Right ventricle myocardium superior (tissue), 1 donor: ENCODE measurements around the gene ATP7A. TPM values are rescaled to one million over a fixed set of nuclear protein-coding genes. Genes with fewer than 3 reads are reported as not detected.
"Not testable (repeated sequence)": the region's sequence is repeated elsewhere in the genome, so short reads cannot be mapped to it uniquely, and the experiment has no call there.

Experiments used
- ATAC-seq: fragments of 200-7000 bp; cut with Tn5 transposase; one replicate; pipeline ENCODE4 v1.9.1; 2020; ENCODE audit warnings: mild to moderate bottlenecking; ENCODE audit not compliant: poor library complexity
- DNase-seq: peaks from one replicate; pipeline ENCODE4 v3.0.0-alpha.2; 2020
- intact Hi-C: fragments of 100-400 bp; cut with DNase I; formaldehyde crosslinking; loops from one replicate; pipeline ENCODE4 v1.11.2; 2022
- total RNA-seq: library from RNA; stranded (reverse); fragmentation: NEBNext Ultra II Directional; extraction: Animal tissue kit (Norgen Biotek cat#: 25700); gene quantifications from one replicate; pipeline ENCODE4 v1.2.1, GENCODE V29; 2021
- donor health status: DM: no; HTN: yes; CAD: no; lungs with severe emphysema.

ATP7A gene
- total RNA-seq, 1 donor from 2014 or later: 4.5 TPM

GRCh38 chrX:77937291-77937690 is 26.8 kb downstream of the ATP7A start:
- no peak for DNase-seq
- no peak for ATAC-seq
- intact Hi-C loops: no loop called here

- intact Hi-C loops: no loop called here
- no peak for ATAC-seq
These were observed 27.7 kb downstream of the ATP7A start for GRCh38 chrX:77938083-77938680.

GRCh38 chrX:77945031-77945430 is 34.5 kb downstream of the ATP7A start:
- ATAC-seq, intact Hi-C loops, DNase-seq: not testable (repeated sequence)

More at GRCh38 chrX:77938083-77938680, 27.7 kb downstream of the ATP7A start:
- DNase-seq: no peak

- intact Hi-C loops: no loop called here
- ATAC-seq (no peak), DNase-seq (no peak)
These were observed 35.5 kb downstream of the ATP7A start for GRCh38 chrX:77945910-77946545.

- DNase-seq (no peak), ATAC-seq (no peak)
- intact Hi-C loops: no loop called here
These were observed 36.1 kb downstream of the ATP7A start for GRCh38 chrX:77946571-77946970.

GRCh38 chrX:77949840-77950239 is 39.3 kb downstream of the ATP7A start:
- no peak for ATAC-seq

GRCh38 chrX:77952173-77952572 is 41.7 kb downstream of the ATP7A start:
- DNase-seq (no peak), ATAC-seq (no peak)
- intact Hi-C loops: no loop called here

More at GRCh38 chrX:77949840-77950239, 39.3 kb downstream of the ATP7A start:
- intact Hi-C loops: no loop called here
- DNase-seq: no peak

- intact Hi-C loops: no loop called here
- DNase-seq (no peak), ATAC-seq (no peak)
These were observed 42.8 kb downstream of the ATP7A start for GRCh38 chrX:77953302-77953701.

- ATAC-seq (no peak), DNase-seq (no peak)
- intact Hi-C loops: no loop called here
These were observed 43.2 kb downstream of the ATP7A start for GRCh38 chrX:77953708-77954107.

GRCh38 chrX:77960567-77960966 is 50.1 kb downstream of the ATP7A start:
- ATAC-seq (no peak), DNase-seq (no peak)
- intact Hi-C loops: no loop called here

- intact Hi-C loops: no loop called here
- ATAC-seq (no peak), DNase-seq (no peak)
These were observed 50.6 kb downstream of the ATP7A start for GRCh38 chrX:77961063-77961462.

GRCh38 chrX:77962068-77962902 is 51.8 kb downstream of the ATP7A start:
- ATAC-seq: no peak

GRCh38 chrX:77966361-77966760 is 55.9 kb downstream of the ATP7A start:
- no peak for ATAC-seq
- intact Hi-C loops: no loop called here
- no peak for DNase-seq

More at GRCh38 chrX:77962068-77962902, 51.8 kb downstream of the ATP7A start:
- intact Hi-C loops: no loop called here
- no peak for DNase-seq

- intact Hi-C loops: no loop called here
- ATAC-seq (no peak), DNase-seq (no peak)
These were observed 57.1 kb downstream of the ATP7A start for GRCh38 chrX:77967631-77968030.

- intact Hi-C loops: no loop called here
- no peak for ATAC-seq
- DNase-seq: no peak
These were observed 59.0 kb downstream of the ATP7A start, which contains the start of gene PGAM4 for GRCh38 chrX:77969538-77969937. Gene PGAM4 (minus strand): TSS chrX:77969638. CDS start chrX:77969638, 0 bp downstream.

- DNase-seq (no peak), ATAC-seq (no peak)
- intact Hi-C loops: no loop called here
These were observed 65.3 kb downstream of the ATP7A start for GRCh38 chrX:77975755-77976154.

GRCh38 chrX:77977095-77977494 is 66.6 kb downstream of the ATP7A start:
- ATAC-seq (no peak), DNase-seq (no peak)
- intact Hi-C loops: no loop called here

- intact Hi-C loops: no loop called here
- ATAC-seq (no peak), DNase-seq (no peak)
These were observed 67.0 kb downstream of the ATP7A start for GRCh38 chrX:77977518-77977917.

- no peak for ATAC-seq
- DNase-seq: no peak
These were observed 69.4 kb downstream of the ATP7A start for GRCh38 chrX:77979870-77980269.

GRCh38 chrX:78011846-78012245 is 101.4 kb downstream of the ATP7A start:
- ATAC-seq (no peak), DNase-seq (no peak)
- intact Hi-C loops: loop anchor here (10.0 kb wide), 1 partner anchor 87 kb away; no protein-coding TSS in a partner anchor

More at GRCh38 chrX:77979870-77980269, 69.4 kb downstream of the ATP7A start:
- intact Hi-C loops: no loop called here
